ENCODE data around the gene MMP11. TPM values are rescaled to one million over a fixed set of nuclear protein-coding genes. Genes with fewer than 3 reads are reported as not detected.

Gene MMP11
- total and polyA plus RNA-seq, 2 of the 13 experiments (the other 11 are each of a cell fraction or from before 2014, with no cell fraction given): 8.9 to 28.6 TPM

GRCh38 chr22:23786752-23787599, 14.3 kb downstream of the MMP11 start, which contains the start of gene SMARCB1 (continued):
- TF ChIP-seq ZNF224 (CRISPR knock-in tag; IDR thresholded peaks at IDR 0.05) (peak; percentile 68; the same call in 1 of the 2 replicates), TEAD2 (CRISPR knock-in tag; IDR thresholded peaks at IDR 0.05) (no peak), STAG1 (CRISPR knock-in tag; IDR thresholded peaks at IDR 0.05) (no peak), HDAC1 (CRISPR knock-in tag; IDR thresholded peaks at IDR 0.05) (peak; percentile 39), JUNB (CRISPR knock-in tag; IDR thresholded peaks at IDR 0.05; ENCODE audit: borderline replicate concordance) (no peak), TFDP1 (CRISPR knock-in tag; IDR thresholded peaks at IDR 0.05; ENCODE audit: borderline replicate concordance) (peak; percentile 10; the same call in 1 of the 2 replicates), ZNF710 (CRISPR knock-in tag; IDR thresholded peaks at IDR 0.05; ENCODE audit: borderline replicate concordance) (no peak), ZNF264 (CRISPR knock-in tag; IDR thresholded peaks at IDR 0.05) (0 out of 2 replicates have a peak, but pooled peaks have one; percentile 23), GMEB1 (CRISPR knock-in tag; IDR thresholded peaks at IDR 0.05; ENCODE audit: borderline replicate concordance) (peak; percentile 92), ZNF576 (CRISPR knock-in tag; IDR thresholded peaks at IDR 0.05) (no peak), JUND (CRISPR knock-in tag; IDR thresholded peaks at IDR 0.05) (no peak), TOPORS (CRISPR knock-in tag; IDR thresholded peaks at IDR 0.05) (0 out of 2 replicates have a peak, but pooled peaks have one; percentile 61), TARDBP (CRISPR knock-in tag; IDR thresholded peaks at IDR 0.05) (0 out of 2 replicates have a peak, but pooled peaks have one; percentile 4)
- TF ChIP-seq, protein P1, sequence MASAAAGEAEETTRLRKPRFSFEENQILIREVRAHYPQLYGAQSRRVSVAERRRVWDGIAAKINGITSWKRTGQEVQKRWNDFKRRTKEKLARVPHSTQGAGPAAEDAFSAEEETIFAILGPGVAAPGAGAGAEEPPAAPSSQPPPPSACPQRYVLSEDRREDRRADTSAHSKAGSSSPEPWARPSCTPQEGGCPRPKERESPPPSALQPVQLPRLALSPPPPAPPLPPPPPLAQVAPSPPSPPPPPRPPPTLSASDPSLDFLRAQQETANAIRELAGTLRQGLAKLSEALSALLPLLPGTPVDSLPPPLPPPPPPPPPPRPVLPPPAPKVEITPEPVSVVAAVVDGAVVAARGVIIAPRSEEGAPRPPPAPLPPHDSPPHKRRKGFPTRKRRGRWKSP (CRISPR knock-in tag; IDR thresholded peaks at IDR 0.05): peak; percentile 54
- TF ChIP-seq, protein P2, sequence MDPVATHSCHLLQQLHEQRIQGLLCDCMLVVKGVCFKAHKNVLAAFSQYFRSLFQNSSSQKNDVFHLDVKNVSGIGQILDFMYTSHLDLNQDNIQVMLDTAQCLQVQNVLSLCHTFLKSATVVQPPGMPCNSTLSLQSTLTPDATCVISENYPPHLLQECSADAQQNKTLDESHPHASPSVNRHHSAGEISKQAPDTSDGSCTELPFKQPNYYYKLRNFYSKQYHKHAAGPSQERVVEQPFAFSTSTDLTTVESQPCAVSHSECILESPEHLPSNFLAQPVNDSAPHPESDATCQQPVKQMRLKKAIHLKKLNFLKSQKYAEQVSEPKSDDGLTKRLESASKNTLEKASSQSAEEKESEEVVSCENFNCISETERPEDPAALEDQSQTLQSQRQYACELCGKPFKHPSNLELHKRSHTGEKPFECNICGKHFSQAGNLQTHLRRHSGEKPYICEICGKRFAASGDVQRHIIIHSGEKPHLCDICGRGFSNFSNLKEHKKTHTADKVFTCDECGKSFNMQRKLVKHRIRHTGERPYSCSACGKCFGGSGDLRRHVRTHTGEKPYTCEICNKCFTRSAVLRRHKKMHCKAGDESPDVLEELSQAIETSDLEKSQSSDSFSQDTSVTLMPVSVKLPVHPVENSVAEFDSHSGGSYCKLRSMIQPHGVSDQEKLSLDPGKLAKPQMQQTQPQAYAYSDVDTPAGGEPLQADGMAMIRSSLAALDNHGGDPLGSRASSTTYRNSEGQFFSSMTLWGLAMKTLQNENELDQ (CRISPR knock-in tag; IDR thresholded peaks at IDR 0.05; ENCODE audit: borderline replicate concordance): no peak
- TF ChIP-seq, protein P3, sequence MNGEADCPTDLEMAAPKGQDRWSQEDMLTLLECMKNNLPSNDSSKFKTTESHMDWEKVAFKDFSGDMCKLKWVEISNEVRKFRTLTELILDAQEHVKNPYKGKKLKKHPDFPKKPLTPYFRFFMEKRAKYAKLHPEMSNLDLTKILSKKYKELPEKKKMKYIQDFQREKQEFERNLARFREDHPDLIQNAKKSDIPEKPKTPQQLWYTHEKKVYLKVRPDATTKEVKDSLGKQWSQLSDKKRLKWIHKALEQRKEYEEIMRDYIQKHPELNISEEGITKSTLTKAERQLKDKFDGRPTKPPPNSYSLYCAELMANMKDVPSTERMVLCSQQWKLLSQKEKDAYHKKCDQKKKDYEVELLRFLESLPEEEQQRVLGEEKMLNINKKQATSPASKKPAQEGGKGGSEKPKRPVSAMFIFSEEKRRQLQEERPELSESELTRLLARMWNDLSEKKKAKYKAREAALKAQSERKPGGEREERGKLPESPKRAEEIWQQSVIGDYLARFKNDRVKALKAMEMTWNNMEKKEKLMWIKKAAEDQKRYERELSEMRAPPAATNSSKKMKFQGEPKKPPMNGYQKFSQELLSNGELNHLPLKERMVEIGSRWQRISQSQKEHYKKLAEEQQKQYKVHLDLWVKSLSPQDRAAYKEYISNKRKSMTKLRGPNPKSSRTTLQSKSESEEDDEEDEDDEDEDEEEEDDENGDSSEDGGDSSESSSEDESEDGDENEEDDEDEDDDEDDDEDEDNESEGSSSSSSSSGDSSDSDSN (CRISPR knock-in tag; IDR thresholded peaks at IDR 0.05): peak; percentile 31; the same call in 1 of the 2 replicates
